Right cardiac atrium (tissue), 5 donors: ENCODE results near the gene MMP24OS. TPM values are rescaled to one million over a fixed set of nuclear protein-coding genes. Genes with fewer than 3 reads are reported as not detected.

Experiments
- ATAC-seq, 2 donors: fragments of 200-7000 bp; cut with Tn5 transposase; one replicate each; pipeline versions ENCODE4 v1.8.0 to v1.9.1; 2020; ENCODE audit warnings: moderate library complexity in 2 of 2, mild to moderate bottlenecking in 1 of 2
- DNase-seq, 3 donors: peaks; one replicate each; pipeline ENCODE4 v3.0.0-alpha.2; 2020
- H3K27ac ChIP-seq: one replicate; pipeline ENCODE4 v1.5.1; 2013; ENCODE audit warnings: mild to moderate bottlenecking, low read length, control low read depth, moderate library complexity
- H3K27me3 ChIP-seq: one replicate; pipeline ENCODE4 v1.6.1; 2013; ENCODE audit not compliant: control insufficient read depth, insufficient read depth
- H3K4me1 ChIP-seq: one replicate; pipeline ENCODE4 v1.6.1; 2013; ENCODE audit warnings: low read length; ENCODE audit not compliant: control insufficient read depth, insufficient read depth
- H3K4me3 ChIP-seq: one replicate; pipeline ENCODE4 v1.5.1; 2013; ENCODE audit warnings: low read length, control low read depth
- H3K9me3 ChIP-seq: one replicate; pipeline ENCODE4 v1.6.1; 2013; ENCODE audit warnings: low read length; ENCODE audit not compliant: control insufficient read depth
- WGBS: extraction: QIAGEN DNeasy Blood & Tissue Kit; methylation state at CpG from one replicate; pipeline ENCODE4 v1.1.7; 2013; 5-methylcytosine and 5-hydroxymethylcytosine counted together
- intact Hi-C, 4 donors: fragments of 100-400 bp; cut with DNase I; formaldehyde crosslinking; loops; one replicate each; pipeline versions ENCODE4 v1.11.0 to v1.14.0; 2022 to 2023
- polyA plus RNA-seq: library from polyadenylated mRNA; stranded (reverse); fragments of 200-250 nt; gene quantifications from one replicate; pipeline ENCODE4 v1.2.3, GENCODE V29; 2013
- total RNA-seq, 4 donors: library from RNA; stranded (reverse); fragmentation: NEBNext Ultra II Directional; extraction: Animal tissue kit (Norgen Biotek cat#: 25700); gene quantifications; one replicate each; pipeline ENCODE4 v1.2.1, GENCODE V29; 2021
- donor health status: healthy with polysubstance abuse.
- donor health status: DM: no; HTN: yes; CAD: no.
- donor health status: DM: no; HTN: no; CAD: no.
- donor health status: DM: no; HTN: yes; CAD: no; lungs with severe emphysema.
- donor health status: DM: yes; HTN: yes; CAD: no.

MMP24OS gene
- total and polyA plus RNA-seq, 5 donors = 45.1 to 65.0 (median 47.1) TPM

DNA sequence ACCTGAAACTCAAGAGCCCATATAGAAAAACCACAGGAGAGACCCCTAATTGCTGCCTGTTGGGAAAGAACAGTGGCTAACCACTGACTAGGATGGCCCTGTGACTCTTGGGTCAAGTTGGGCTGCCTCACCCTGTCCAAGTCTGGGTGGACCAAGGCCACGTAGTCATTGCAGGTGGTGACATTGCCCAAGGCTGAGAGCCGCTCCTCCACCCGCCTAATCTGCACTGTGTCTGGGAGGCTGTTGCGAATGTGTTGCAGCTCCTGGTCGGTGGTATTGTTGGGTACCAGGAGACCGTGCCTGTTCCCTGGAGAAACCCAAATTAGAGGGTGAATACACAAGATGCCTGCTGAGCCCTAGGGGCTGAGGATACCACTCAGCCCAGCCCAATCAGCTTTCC lies 2.6 kb upstream of the MMP24OS start:
- intact Hi-C loops = no loop called here
- DNase-seq (no peak), ATAC-seq (no peak)
- WGBS = 95% methylated on average over 6 of the region's 6 CpGs
- no peaks in the 10 kb centered on the region for H3K9me3 ChIP-seq
- peaks cover 2% of the 10 kb centered on the region for H3K4me1 ChIP-seq
- no peak overlapping the region for H3K27ac ChIP-seq
- H3K27me3 ChIP-seq = no peaks in the 10 kb centered on the region
- H3K4me3 ChIP-seq = no peak overlapping the region

DNA sequence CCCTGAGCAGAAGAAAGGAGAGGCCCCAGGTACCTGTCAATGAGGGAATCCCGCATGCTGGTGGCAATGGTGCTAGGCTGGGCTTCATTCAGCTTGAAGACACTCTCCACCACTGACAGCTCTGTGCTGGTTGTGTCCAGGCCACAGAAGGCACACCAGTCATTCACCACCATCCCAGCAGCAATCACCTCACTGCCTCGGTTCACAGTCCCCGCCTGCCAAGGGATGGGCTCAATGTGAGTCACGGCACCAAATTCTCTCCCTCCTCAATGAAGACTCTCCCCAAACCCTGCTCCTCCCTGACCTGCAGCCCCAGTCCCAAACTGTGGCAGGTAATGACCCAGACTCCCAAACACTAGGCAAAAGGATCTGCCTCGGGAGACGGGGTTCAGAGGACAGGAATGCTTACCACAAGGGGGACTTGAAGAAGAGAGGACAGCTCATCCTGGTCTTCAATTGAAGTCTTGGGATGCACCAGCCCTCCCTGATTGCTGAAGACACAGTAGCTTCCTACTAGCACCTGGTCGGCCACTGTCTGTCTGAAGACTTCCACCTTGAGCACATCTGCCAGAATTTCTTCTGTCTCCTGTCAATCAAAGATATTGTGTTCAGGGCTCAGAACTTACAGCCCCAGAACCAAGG lies 1.7 kb upstream of the MMP24OS start:
- 90% methylated on average over 7 of the region's 7 CpGs for WGBS
- peaks cover 2% of the 10 kb centered on the region for H3K4me1 ChIP-seq
- intact Hi-C loops = loop anchor here in 1 of 4 donors (10.0 kb wide), 1 partner anchor 435 kb away; no protein-coding TSS in a partner anchor

DNA sequence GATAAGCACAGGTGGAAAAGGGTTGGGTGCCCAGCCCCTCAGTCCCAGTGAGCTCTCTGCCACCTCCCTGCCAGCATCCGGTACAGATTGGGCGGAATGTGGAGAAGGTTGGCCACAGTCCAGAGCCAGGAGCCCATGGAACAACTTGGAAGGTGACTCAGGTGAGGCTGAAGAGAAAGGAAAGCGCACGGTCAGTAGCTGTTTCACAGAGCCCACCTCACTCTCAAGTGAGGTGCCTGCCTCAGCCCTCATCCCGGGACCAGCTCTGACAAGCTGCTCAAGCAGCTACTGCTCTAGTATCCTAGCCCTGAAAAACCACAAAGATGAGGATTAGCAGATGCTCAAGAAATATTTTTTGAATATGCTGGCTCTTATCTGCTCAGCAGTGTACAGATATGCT lies 1.1 kb upstream of the MMP24OS start:
- Histone ChIP-seq H3K4me3 (no peak overlapping the region), H3K9me3 (no peaks in the 10 kb centered on the region), H3K4me1 (peaks cover 2% of the 10 kb centered on the region), H3K27ac (no peak overlapping the region), H3K27me3 (no peaks in the 10 kb centered on the region)
- 83% methylated on average over 5 of the region's 5 CpGs for WGBS
- intact Hi-C loops = loop anchor here in 1 of 4 donors (10.0 kb wide), 1 partner anchor 434 kb away; no protein-coding TSS in a partner anchor
- DNase-seq (no peak), ATAC-seq (no peak)

More for the DNA sequence above, 1.7 kb upstream of the MMP24OS start:
- Histone ChIP-seq H3K4me3 (no peak overlapping the region), H3K9me3 (no peaks in the 10 kb centered on the region), H3K27ac (no peak overlapping the region), H3K27me3 (no peaks in the 10 kb centered on the region)
- DNase-seq (no peak), ATAC-seq (no peak)

DNA sequence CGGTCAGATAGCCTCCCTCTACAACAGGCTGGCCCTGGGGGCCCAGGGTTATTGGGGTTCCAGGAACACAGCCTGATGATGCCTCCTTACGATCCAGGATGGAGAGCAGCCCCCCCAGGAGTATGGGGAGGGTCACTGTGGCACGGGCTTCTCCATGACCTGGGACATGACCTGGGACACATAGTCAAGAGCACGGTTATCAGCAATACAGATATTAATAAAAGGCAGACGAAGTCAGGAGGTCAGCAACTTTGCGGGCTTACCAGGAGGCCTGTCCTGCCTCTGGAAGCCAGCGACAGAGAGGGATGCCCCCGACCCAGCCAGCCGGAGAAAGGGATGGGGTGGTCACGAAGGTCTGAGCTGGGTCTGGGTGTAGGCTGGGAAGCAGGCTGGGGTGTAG lies 795 bp downstream of the MMP24OS start:
- peak in 1 of 3 donors; percentile 45 for DNase-seq
- peak overlapping the region; percentile 77 for H3K4me3 ChIP-seq
- H3K9me3 ChIP-seq = no peaks in the 10 kb centered on the region
- no peaks in the 10 kb centered on the region for H3K27me3 ChIP-seq
- intact Hi-C loops = loop anchor here in 1 of 4 donors (10.0 kb wide), 1 partner anchor 432 kb away; no protein-coding TSS in a partner anchor
- peak overlapping the region; percentile 86 for H3K27ac ChIP-seq
- no peak for ATAC-seq
- H3K4me1 ChIP-seq = no peaks in the 10 kb centered on the region
- 8% methylated on average over 10 of the region's 10 CpGs for WGBS

DNA sequence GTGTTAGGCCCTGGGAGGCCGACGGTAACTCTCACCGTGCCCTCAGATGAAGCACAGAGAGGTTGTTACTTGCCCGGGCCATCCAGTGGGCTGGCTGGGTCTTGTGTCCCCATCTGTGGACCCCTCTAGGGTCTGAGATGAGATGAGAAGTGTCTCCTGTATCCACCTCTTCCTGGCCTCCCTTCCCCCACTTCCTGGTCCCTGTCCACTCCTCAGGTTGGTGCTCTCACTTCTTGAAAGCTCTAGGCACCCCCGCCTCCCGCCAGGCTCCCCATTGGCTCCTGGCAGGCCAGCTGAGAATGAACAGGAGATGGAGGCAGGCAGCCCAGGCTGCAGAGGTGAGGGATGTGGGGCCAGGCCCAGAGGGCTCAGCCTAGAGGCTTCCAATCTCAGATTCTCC lies 1.5 kb downstream of the MMP24OS start:
- no peak for ATAC-seq
- no peaks in the 10 kb centered on the region for H3K27me3 ChIP-seq
- intact Hi-C loops = loop anchor here in 1 of 4 donors (10.0 kb wide), 1 partner anchor 432 kb away; no protein-coding TSS in a partner anchor
- no peak overlapping the region for H3K27ac ChIP-seq
- 89% methylated on average over 6 of the region's 6 CpGs for WGBS
- peak in 1 of 3 donors; percentile 55 for DNase-seq
- no peak overlapping the region for H3K4me3 ChIP-seq
- no peaks in the 10 kb centered on the region for H3K4me1 ChIP-seq
- H3K9me3 ChIP-seq = no peaks in the 10 kb centered on the region

DNA sequence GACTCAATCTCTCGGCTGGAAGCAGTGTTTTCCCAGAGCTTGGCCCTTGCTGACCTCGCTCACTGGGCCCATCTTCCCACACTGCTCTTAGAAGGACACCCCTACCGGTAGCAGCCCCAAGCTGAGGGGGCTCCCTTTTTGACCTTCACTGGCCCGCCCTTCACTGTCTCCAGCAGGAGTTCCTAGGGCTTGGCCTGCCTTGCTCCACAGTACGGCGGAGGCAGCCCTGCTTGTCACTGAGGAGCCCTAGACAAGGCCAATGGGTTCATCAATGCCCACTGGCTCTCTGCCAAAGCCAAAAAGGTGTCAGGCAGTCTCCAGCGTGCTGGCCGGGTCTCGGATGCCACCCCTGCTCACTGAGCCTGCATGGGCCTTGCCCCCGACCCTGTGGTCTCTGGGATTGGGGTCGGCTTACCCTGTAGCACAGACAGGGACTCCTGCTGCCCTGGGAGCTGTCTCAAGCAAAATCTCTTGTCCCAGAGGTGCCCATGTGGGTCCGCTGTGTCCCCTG lies 2.1 kb downstream of the MMP24OS start:
- WGBS = 88% methylated on average over 12 of the region's 12 CpGs
- Histone ChIP-seq H3K27me3 (no peaks in the 10 kb centered on the region), H3K4me1 (no peaks in the 10 kb centered on the region), H3K4me3 (no peak overlapping the region), H3K27ac (no peak overlapping the region), H3K9me3 (no peaks in the 10 kb centered on the region)
- intact Hi-C loops = loop anchor here in 1 of 4 donors (10.0 kb wide), 1 partner anchor 431 kb away; no protein-coding TSS in a partner anchor
- ATAC-seq = no peak
- DNase-seq = no peak

DNA sequence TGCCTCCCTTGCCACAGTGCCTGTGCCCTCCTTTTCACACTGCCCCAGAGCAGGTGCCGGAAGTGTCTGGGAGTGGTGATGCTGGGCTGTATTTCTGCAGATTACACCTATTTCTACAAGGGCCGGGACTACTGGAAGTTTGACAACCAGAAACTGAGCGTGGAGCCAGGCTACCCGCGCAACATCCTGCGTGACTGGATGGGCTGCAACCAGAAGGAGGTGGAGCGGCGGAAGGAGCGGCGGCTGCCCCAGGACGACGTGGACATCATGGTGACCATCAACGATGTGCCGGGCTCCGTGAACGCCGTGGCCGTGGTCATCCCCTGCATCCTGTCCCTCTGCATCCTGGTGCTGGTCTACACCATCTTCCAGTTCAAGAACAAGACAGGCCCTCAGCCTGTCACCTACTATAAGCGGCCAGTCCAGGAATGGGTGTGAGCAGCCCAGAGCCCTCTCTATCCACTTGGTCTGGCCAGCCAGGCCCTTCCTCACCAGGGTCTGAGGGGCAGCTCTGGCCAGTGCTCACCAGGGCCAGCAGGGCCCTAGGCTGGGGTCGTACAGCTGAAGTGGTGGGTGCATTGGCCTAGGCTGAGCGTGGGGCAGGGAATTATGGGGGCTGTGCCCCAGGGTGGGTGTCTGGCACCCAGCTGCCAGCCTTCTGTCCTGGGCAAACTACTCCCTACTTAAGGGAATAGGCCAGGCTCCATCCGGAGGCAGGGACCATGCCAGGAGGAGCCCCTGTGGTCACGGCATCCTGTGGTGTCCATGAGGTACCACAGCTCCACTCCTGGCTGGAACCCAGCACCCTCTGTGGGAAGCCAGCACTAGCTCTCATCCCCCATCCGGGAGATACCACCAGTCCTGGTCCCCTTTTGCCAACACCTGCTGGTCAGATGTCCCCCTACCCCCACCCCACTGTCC lies 3.5 kb downstream of the MMP24OS start:
- WGBS = 88% methylated on average over 24 of the region's 24 CpGs
- intact Hi-C loops = loop anchor here in 1 of 4 donors (10.0 kb wide), 1 partner anchor 430 kb away; no protein-coding TSS in a partner anchor
- no peak overlapping the region for H3K27ac ChIP-seq
- no peak overlapping the region for H3K4me3 ChIP-seq
- no peaks in the 10 kb centered on the region for H3K9me3 ChIP-seq
- H3K4me1 ChIP-seq = no peaks in the 10 kb centered on the region
- peak in 1 of 3 donors; percentile 65 for DNase-seq
- ATAC-seq = no peak
- no peaks in the 10 kb centered on the region for H3K27me3 ChIP-seq

DNA sequence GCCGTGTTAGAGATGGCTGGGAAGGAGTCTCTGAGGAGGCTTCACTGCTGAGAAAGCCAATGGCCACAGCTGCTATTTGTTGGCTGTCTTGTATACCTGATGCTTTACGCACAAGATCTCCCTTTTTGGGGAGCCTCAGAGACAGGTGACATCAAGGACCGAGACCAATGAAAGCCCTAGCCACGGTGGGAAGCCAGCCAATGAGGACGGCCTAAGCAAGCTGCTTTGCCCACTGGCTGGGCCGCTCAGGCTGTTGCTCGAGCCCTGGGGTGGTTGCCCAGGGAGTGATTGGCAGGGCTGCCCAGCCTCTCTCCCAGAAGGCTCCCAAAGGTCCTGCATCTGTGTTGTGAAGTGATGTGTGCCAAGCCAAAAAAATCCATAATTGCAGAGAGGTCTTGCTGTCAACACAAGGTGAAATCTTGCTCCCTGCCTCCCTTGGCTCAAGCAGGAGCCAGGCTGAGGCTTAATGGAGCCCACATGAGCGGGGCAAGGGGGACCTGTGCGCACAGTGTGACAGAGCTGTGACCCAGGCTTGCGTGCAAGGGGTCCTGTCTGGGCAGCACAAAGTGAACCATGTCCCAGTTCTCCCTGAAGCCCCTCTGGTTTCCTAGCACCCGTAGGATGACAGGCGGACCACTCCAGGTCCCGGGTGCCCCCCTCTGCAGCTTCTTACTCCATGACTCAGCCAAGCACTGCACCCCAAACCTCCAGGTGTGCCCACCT lies 4.3 kb downstream of the MMP24OS start:
- no peak overlapping the region for H3K27ac ChIP-seq
- peak in 1 of 3 donors; percentile 65 for DNase-seq
- no peaks in the 10 kb centered on the region for H3K4me1 ChIP-seq
- WGBS = 76% methylated on average over 13 of the region's 13 CpGs
- no peak for ATAC-seq
- intact Hi-C loops = loop anchor here in 1 of 4 donors (10.0 kb wide), 1 partner anchor 429 kb away; no protein-coding TSS in a partner anchor
- no peaks in the 10 kb centered on the region for H3K9me3 ChIP-seq
- H3K27me3 ChIP-seq = no peaks in the 10 kb centered on the region
- no peak overlapping the region for H3K4me3 ChIP-seq

DNA sequence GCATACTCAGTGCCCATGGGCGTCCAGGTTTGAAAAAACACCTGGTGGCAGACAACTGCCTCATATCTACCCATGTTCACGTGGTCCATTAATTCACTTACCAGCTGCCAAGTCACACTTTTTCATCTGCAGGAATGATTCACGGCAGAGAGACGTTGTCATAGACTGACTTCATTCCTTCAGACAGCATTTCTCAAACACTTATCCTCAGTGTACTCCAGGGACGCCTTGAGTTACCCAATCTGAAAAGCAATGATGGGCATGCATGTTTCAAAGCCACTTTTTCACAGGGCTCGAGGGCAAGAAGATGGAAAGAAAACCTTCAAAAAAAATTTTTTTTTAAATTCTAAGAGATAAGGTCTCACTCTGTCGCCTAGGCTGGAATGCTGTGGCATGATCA lies 6.0 kb downstream of the MMP24OS start:
- H3K27ac ChIP-seq = no peak overlapping the region
- 72% methylated on average over 7 of the region's 7 CpGs for WGBS
- no peaks in the 10 kb centered on the region for H3K9me3 ChIP-seq
- H3K4me3 ChIP-seq = no peak overlapping the region
- H3K27me3 ChIP-seq = no peaks in the 10 kb centered on the region
- H3K4me1 ChIP-seq = no peaks in the 10 kb centered on the region
- no peak for DNase-seq
- intact Hi-C loops = loop anchor here in 1 of 4 donors (10.0 kb wide), 1 partner anchor 427 kb away; no protein-coding TSS in a partner anchor
- no peak for ATAC-seq

DNA sequence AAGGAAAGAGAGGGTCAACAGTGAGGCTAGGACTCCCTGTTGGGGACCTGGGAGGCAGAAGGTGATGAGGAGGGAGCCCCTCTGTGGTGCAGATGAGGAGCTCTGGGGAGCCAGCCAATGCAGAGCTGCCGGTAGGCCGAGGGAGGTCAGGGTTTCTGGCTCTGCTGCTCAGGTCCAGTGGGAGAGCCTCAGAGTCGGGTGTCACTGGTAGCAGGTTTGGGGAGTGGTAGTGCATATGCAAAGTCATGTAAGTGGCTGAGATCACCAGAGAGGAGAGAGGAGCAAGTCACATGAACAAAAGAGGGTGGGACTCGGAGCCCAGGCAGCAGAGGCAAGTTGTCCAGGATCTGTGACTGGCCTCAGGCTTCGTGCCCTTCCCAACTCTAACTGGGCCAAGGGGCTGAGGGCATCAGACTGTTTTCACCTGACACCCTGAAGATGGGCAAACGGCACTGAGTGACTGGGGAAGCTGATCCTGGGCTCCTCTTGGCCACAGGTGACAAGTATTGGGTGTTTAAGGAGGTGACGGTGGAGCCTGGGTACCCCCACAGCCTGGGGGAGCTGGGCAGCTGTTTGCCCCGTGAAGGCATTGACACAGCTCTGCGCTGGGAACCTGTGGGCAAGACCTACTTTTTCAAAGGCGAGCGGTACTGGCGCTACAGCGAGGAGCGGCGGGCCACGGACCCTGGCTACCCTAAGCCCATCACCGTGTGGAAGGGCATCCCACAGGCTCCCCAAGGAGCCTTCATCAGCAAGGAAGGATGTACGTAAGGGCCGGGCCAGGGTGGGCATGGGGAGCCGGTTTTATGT lies 6.6 kb downstream of the MMP24OS start:
- H3K4me3 ChIP-seq = no peak overlapping the region
- ATAC-seq (no peak), DNase-seq (peak in 1 of 3 donors; percentile 40)
- no peak overlapping the region for H3K27ac ChIP-seq
- 88% methylated on average over 20 of the region's 20 CpGs for WGBS
- no peaks in the 10 kb centered on the region for H3K4me1 ChIP-seq
- intact Hi-C loops = loop anchor here in 1 of 4 donors (10.0 kb wide), 1 partner anchor 426 kb away; no protein-coding TSS in a partner anchor
- no peaks in the 10 kb centered on the region for H3K27me3 ChIP-seq
- H3K9me3 ChIP-seq = no peaks in the 10 kb centered on the region
